H1 (cell line): ENCODE measurements around the gene DLGAP5. TPM values are rescaled to one million over a fixed set of nuclear protein-coding genes. Genes with fewer than 3 reads are reported as not detected.

Experiments
- CTCF ChIA-PET: fragments of 300-600 bp; sonication (Branson Sonifier 250); formaldehyde crosslinking; loops from one replicate; lab custom pipeline; 2021; ENCODE audit not compliant: partially characterized antibody; lab: Charles Lee
- POLR2A ChIA-PET: fragments of 300-600 bp; sonication (Branson Sonifier 250); formaldehyde crosslinking; loops from one replicate; lab custom pipeline; 2021; ENCODE audit warnings: inconsistent platforms; ENCODE audit not compliant: partially characterized antibody; lab: Charles Lee
- DNase-seq, 2 experiments: peaks; one replicate each; pipeline versions ENCODE4 v3.0.0 to v3.0.0-alpha.2; 2010 to 2022; ENCODE audit warnings: low spot score in 2 of 2, low read depth in 1 of 2, mixed read lengths in 1 of 2
- FAIRE-seq: peaks from 2 replicates; lab custom pipeline; 2011; peaks lifted over from hg19 to GRCh38; lab: Jason Lieb, UNC
- H2AFZ ChIP-seq: 2 replicates; pipeline ENCODE4 v1.8.1; 2012; ENCODE audit warnings: low read length, inconsistent platforms
- H2AK5ac ChIP-seq: 2 replicates; pipeline ENCODE4 v1.6.1; 2013; ENCODE audit warnings: low read depth, low read length
- H2BK120ac ChIP-seq: replicated peaks from 2 replicates; pipeline ENCODE3; 2013; ENCODE audit warnings: low read depth, low read length, inconsistent platforms
- H2BK12ac ChIP-seq: 2 replicates; pipeline ENCODE4 v1.6.1; 2013; ENCODE audit warnings: low read depth, low read length
- H2BK15ac ChIP-seq: 2 replicates; pipeline ENCODE4 v1.6.1; 2013; ENCODE audit warnings: low read length
- H2BK20ac ChIP-seq: 2 replicates; pipeline ENCODE4 v1.6.1; 2013; ENCODE audit warnings: low read length
- H2BK5ac ChIP-seq: 2 replicates; pipeline ENCODE4 v1.6.1; 2013; ENCODE audit warnings: low read depth, low read length
- H3K14ac ChIP-seq: 2 replicates; pipeline ENCODE4 v1.6.1; 2013; ENCODE audit warnings: inconsistent platforms; ENCODE audit not compliant: insufficient read length
- H3K18ac ChIP-seq: 2 replicates; pipeline ENCODE4 v1.6.1; 2013; ENCODE audit warnings: low read length; ENCODE audit errors: extremely low read depth
- H3K23ac ChIP-seq: 2 replicates; pipeline ENCODE4 v1.6.1; 2013; ENCODE audit warnings: inconsistent platforms; ENCODE audit not compliant: insufficient read length
- H3K23me2 ChIP-seq: 2 replicates; pipeline ENCODE4 v1.6.1; 2013; ENCODE audit warnings: low read depth, low read length
- H3K27ac ChIP-seq: 2 replicates; pipeline ENCODE4 v1.6.1; 2011; ENCODE audit warnings: low read depth, low read length, inconsistent platforms
- H3K27me3 ChIP-seq, 4 experiments: replicated peaks in 1 of 4; 1 replicate in 1 of 4; 2 replicates in 3 of 4; pipeline versions ENCODE4 v1.6.1 to v1.8.1; 2011 to 2013; ENCODE audit warnings: low read length in 3 of 4, mild to moderate bottlenecking in 3 of 4, inconsistent platforms in 2 of 4, mixed read lengths in 2 of 4, moderate library complexity in 1 of 4; ENCODE audit not compliant: control insufficient read depth in 3 of 4, insufficient read depth in 3 of 4; ENCODE audit errors: extremely low read depth in 1 of 4
- H3K36me3 ChIP-seq, 4 experiments: 2 replicates each; pipeline versions ENCODE4 v1.6.1 to v1.8.1; 2011 to 2013; ENCODE audit warnings: mild to moderate bottlenecking in 4 of 4, low read length in 3 of 4, moderate library complexity in 2 of 4, control low read depth in 1 of 4, inconsistent platforms in 1 of 4; ENCODE audit not compliant: insufficient read depth in 4 of 4, control insufficient read depth in 2 of 4
- H3K4ac ChIP-seq: replicated peaks from 2 replicates; pipeline ENCODE3; 2013; ENCODE audit warnings: low read length, low read depth, mixed read lengths, inconsistent platforms; ENCODE audit not compliant: insufficient read length
- H3K4me1 ChIP-seq, 4 experiments: replicated peaks in 1 of 4; 1 replicate in 1 of 4; 2 replicates in 3 of 4; pipeline versions ENCODE4 v1.6.1 to v1.8.1; 2011 to 2013; ENCODE audit warnings: low read length in 3 of 4, inconsistent platforms in 2 of 4, mixed read lengths in 1 of 4; ENCODE audit not compliant: insufficient read depth in 4 of 4, control insufficient read depth in 3 of 4
- H3K4me2 ChIP-seq, 2 experiments: 2 replicates each; pipeline versions ENCODE4 v1.6.1 to v1.8.1; 2011 to 2013; ENCODE audit warnings: low read depth in 2 of 2, low read length in 2 of 2, control low read depth in 1 of 2, inconsistent platforms in 1 of 2, mild to moderate bottlenecking in 1 of 2; ENCODE audit not compliant: insufficient read depth in 1 of 2
- H3K4me3 ChIP-seq, 4 experiments: fragments of 200-600, 300-600 bp in 1 of 4; sonication (generic), shearing (Covaris generic), sonication (Bioruptor Twin) in 1 of 4; 2 replicates each; pipeline versions ENCODE4 v1.5.1 to v1.8.1; 2011 to 2016; ENCODE audit warnings: low read length in 4 of 4, low read depth in 3 of 4, control low read depth in 2 of 4, inconsistent platforms in 2 of 4, mild to moderate bottlenecking in 2 of 4, mixed read lengths in 1 of 4, moderate library complexity in 1 of 4; ENCODE audit not compliant: insufficient read depth in 2 of 4; ENCODE audit errors: extremely low read depth in 1 of 4
- H3K56ac ChIP-seq: replicated peaks from 2 replicates; pipeline ENCODE3; 2013; ENCODE audit warnings: low read depth, mild to moderate bottlenecking, mixed read lengths, low read length, inconsistent platforms; ENCODE audit not compliant: insufficient read length
- H3K79me1 ChIP-seq: 2 replicates; pipeline ENCODE4 v1.6.1; 2013; ENCODE audit warnings: low read depth, low read length, control low read depth
- H3K79me2 ChIP-seq, 2 experiments: 2 replicates each; pipeline versions ENCODE4 v1.6.1 to v1.8.1; 2012 to 2013; ENCODE audit warnings: low read length in 2 of 2, mild to moderate bottlenecking in 2 of 2, inconsistent platforms in 1 of 2; ENCODE audit not compliant: insufficient read depth in 2 of 2, control insufficient read depth in 1 of 2
- H3K9ac ChIP-seq, 4 experiments: replicated peaks in 1 of 4; 1 replicate in 1 of 4; 2 replicates in 3 of 4; pipeline versions ENCODE4 v1.6.1 to v1.8.1; 2011 to 2013; ENCODE audit warnings: low read depth in 3 of 4, low read length in 3 of 4, control low read depth in 2 of 4, mild to moderate bottlenecking in 2 of 4, moderate library complexity in 2 of 4, inconsistent platforms in 1 of 4; ENCODE audit errors: extremely low read depth in 1 of 4
- H3K9me3 ChIP-seq, 2 experiments: 2 replicates each; pipeline versions ENCODE4 v1.6.1 to v1.8.1; 2012 to 2013; ENCODE audit warnings: mild to moderate bottlenecking in 2 of 2, moderate library complexity in 2 of 2, control low read depth in 1 of 2, inconsistent platforms in 1 of 2, low read depth in 1 of 2, low read length in 1 of 2, mixed read lengths in 1 of 2; ENCODE audit not compliant: insufficient read depth in 2 of 2
- H4K20me1 ChIP-seq, 2 experiments: replicated peaks in 1 of 2; 2 replicates each; pipeline versions ENCODE3 to v1.8.1; 2011 to 2013; ENCODE audit warnings: inconsistent platforms in 2 of 2, low read length in 2 of 2, mild to moderate bottlenecking in 1 of 2; ENCODE audit not compliant: insufficient read depth in 2 of 2, control insufficient read depth in 1 of 2
- H4K5ac ChIP-seq: 2 replicates; pipeline ENCODE4 v1.6.1; 2013; ENCODE audit warnings: low read length, low read depth, mixed read lengths, inconsistent platforms; ENCODE audit not compliant: insufficient read length
- H4K8ac ChIP-seq: 2 replicates; pipeline ENCODE4 v1.8.0; 2013; ENCODE audit warnings: mild to moderate bottlenecking, moderate library complexity, low read length, inconsistent platforms; ENCODE audit not compliant: insufficient read depth; ENCODE audit errors: extremely low read depth
- H4K91ac ChIP-seq: replicated peaks from 2 replicates; pipeline ENCODE3; 2013; ENCODE audit warnings: low read length, mixed read lengths, inconsistent platforms; ENCODE audit not compliant: insufficient read length
- ATF3 ChIP-seq: IDR thresholded peaks from 2 replicates; pipeline ENCODE4 v1.6.1; 2011; ENCODE audit warnings: low read depth, mild to moderate bottlenecking, low read length; ENCODE audit not compliant: insufficient read depth
- GTF2F1 ChIP-seq: IDR thresholded peaks from 2 replicates; pipeline ENCODE4 v1.6.1; 2012; ENCODE audit warnings: low read depth, low read length, improper control_type of control experiment, borderline replicate concordance
- HDAC6 ChIP-seq: IDR thresholded peaks from one replicate; pipeline ENCODE4 v1.7.1; 2012; ENCODE audit warnings: low read depth, mild to moderate bottlenecking, inconsistent platforms, low read length, moderate library complexity
- RAD21 ChIP-seq, 2 experiments: IDR thresholded peaks in 1 of 2; conservative IDR thresholded peaks in 1 of 2; 2 replicates each; pipeline ENCODE4 v1.6.1; 2011; ENCODE audit warnings: low read depth in 2 of 2, low read length in 2 of 2, improper control_type of control experiment in 1 of 2, inconsistent platforms in 1 of 2, mild to moderate bottlenecking in 1 of 2, moderate library complexity in 1 of 2
- WGBS, 2 experiments: shearing (Covaris generic) in 1 of 2; methylation state at CpG; one replicate each; pipeline versions ENCODE4 v1.1.6 to v1.1.7; 2013 to 2015; ENCODE audit warnings: low lambda C conversion rate in 2 of 2, mixed read lengths in 2 of 2, inconsistent platforms in 1 of 2, low coverage in 1 of 2, missing lambda C conversion rate in 1 of 2; ENCODE audit not compliant: insufficient replicate concordance in 2 of 2, insufficient coverage in 1 of 2, insufficient read length in 1 of 2; ENCODE audit errors: extremely low coverage in 1 of 2, missing lambda C conversion rate in 1 of 2; 5-methylcytosine and 5-hydroxymethylcytosine counted together
- polyA plus RNA-seq, 7 experiments: library from polyadenylated mRNA; depleted of rRNA in 3 of 7; stranded (reverse) in 5 of 7; unstranded in 2 of 7; fragments of >200 nt in 5 of 7; fragments of 200-250 nt in 2 of 7; gene quantifications; 1 replicate in 5 of 7; 2 replicates in 1 of 7; 4 replicates in 1 of 7; pipeline versions ENCODE4 v1.2.1 to v1.2.3, GENCODE V29; 2011 to 2013; ENCODE audit warnings: missing spikeins in 2 of 7, mixed read lengths in 2 of 7
- total RNA-seq: library from RNA; stranded (reverse); fragmentation: NEBNext Ultra II Directional; extraction: Animal tissue kit (Norgen Biotek cat#: 25700); gene quantifications from 2 replicates; pipeline ENCODE4 v1.2.1, GENCODE V29; 2021

DLGAP5 gene
- total and polyA plus RNA-seq, 2 of the 8 experiments (the other 6 are each of a cell fraction or from before 2014, with no cell fraction given), result 16.9 to 155 TPM

GRCh38 chr14:55131370-55132137 is 59.8 kb downstream of the DLGAP5 start:
- H2BK5ac ChIP-seq, result no peak overlapping the region
- H3K27ac ChIP-seq, result no peak overlapping the region
- H4K91ac ChIP-seq, result no peak overlapping the region
- no peak for TF ChIP-seq GTF2F1
- no peak for TF ChIP-seq HDAC6
- no peak for TF ChIP-seq RAD21 (IDR thresholded peaks at IDR 0.05 in 1 of 2, conservative IDR thresholded peaks at IDR 0.05 in 1 of 2; ENCODE audit: low read depth in 2 of 2, low read length in 2 of 2)
- no peak for TF ChIP-seq ATF3
- H4K8ac ChIP-seq, result no peak overlapping the region
- no peak overlapping the region for H2BK20ac ChIP-seq
- H4K5ac ChIP-seq, result no peak overlapping the region
- WGBS, 2 experiments, result 88% methylated on average over 7 of the region's 7 CpGs; no CpG with 5 or more reads in 1 of the 2 experiments
- H3K4me3 ChIP-seq, result no peak overlapping the region
- no peak for DNase-seq
- H3K23ac ChIP-seq, result no peak overlapping the region
- ChIA-PET CTCF (interaction anchor here (0.5 to 3.1 kb wide), 7 partner anchors 13 to 315 kb away, joined by 3 to 11 read pairs (median 3); no protein-coding TSS in a partner anchor), POLR2A (interaction anchor here (0.6 to 3.8 kb wide), 9 partner anchors 10 to 68 kb away, joined by 3 to 11 read pairs (median 3); no protein-coding TSS in a partner anchor)
- no peak overlapping the region for H2AK5ac ChIP-seq
- H3K56ac ChIP-seq, result no peak overlapping the region
- no peaks in the 10 kb centered on the region for H3K9me3 ChIP-seq
- H3K79me1 ChIP-seq, result no peaks in the 10 kb centered on the region
- H2BK12ac ChIP-seq, result no peak overlapping the region
- no peaks in the 10 kb centered on the region for H3K36me3 ChIP-seq
- H4K20me1 ChIP-seq, result no peaks in the 10 kb centered on the region
- peaks cover 10% of the 10 kb centered on the region for H3K23me2 ChIP-seq
- H3K27me3 ChIP-seq, result peaks cover 0 to 30% (median 17%) of the 10 kb centered on the region in 4 experiments; a peak in 6 of 7 replicates
- no peak overlapping the region for H2AFZ ChIP-seq
- H3K79me2 ChIP-seq, result no peaks in the 10 kb centered on the region
- no peak overlapping the region for H2BK15ac ChIP-seq
- H3K14ac ChIP-seq, result no peak overlapping the region
- H3K4me2 ChIP-seq, result no peak overlapping the region
- no peak overlapping the region for H3K18ac ChIP-seq
- H3K9ac ChIP-seq, result no peak overlapping the region
- H2BK120ac ChIP-seq, result no peak overlapping the region
- no peak overlapping the region for H3K4ac ChIP-seq
- no peak for FAIRE-seq
- peaks cover 0 to 3% (median 1%) of the 10 kb centered on the region in 4 experiments; a peak in 2 of 7 replicates for H3K4me1 ChIP-seq
